COR-L47 (cell line): Measurements from ENCODE around the gene GOLIM4.
"Not testable (repeated sequence)": the region's sequence is repeated elsewhere in the genome, so short reads cannot be mapped to it uniquely, and the experiment has no call there.

Source experiments
- DNase-seq: peaks from one replicate; lab custom pipeline; 2025; lab: John Stamatoyannopoulos, UW

Gene GOLIM4

GRCh38 chr3:168047936-168048335 lies 47.8 kb downstream of the GOLIM4 start:
- no peak for DNase-seq

GRCh38 chr3:168047190-168047795 lies 48.4 kb downstream of the GOLIM4 start:
- DNase-seq = peak; percentile 87

GRCh38 chr3:168044049-168044448 lies 51.7 kb downstream of the GOLIM4 start:
- no peak for DNase-seq

- DNase-seq = peak; percentile 76
Observed at GRCh38 chr3:168040607-168041208, 55.0 kb downstream of the GOLIM4 start.

GRCh38 chr3:168037020-168037419 lies 58.7 kb downstream of the GOLIM4 start:
- no peak for DNase-seq

GRCh38 chr3:168036619-168037018 lies 59.1 kb downstream of the GOLIM4 start:
- no peak for DNase-seq

GRCh38 chr3:168034152-168034928 lies 61.4 kb downstream of the GOLIM4 start:
- DNase-seq = no peak

- DNase-seq = no peak
Observed at GRCh38 chr3:168030577-168030976, 65.1 kb downstream of the GOLIM4 start.

- DNase-seq = no peak
Observed at GRCh38 chr3:168029705-168030104, 66.0 kb downstream of the GOLIM4 start.

- DNase-seq = no peak
Observed at GRCh38 chr3:168028086-168028485, 67.6 kb downstream of the GOLIM4 start.

- no peak for DNase-seq
Observed at GRCh38 chr3:168026764-168027163, 69.0 kb downstream of the GOLIM4 start.

GRCh38 chr3:168025076-168025475 lies 70.6 kb downstream of the GOLIM4 start:
- DNase-seq = no peak

- no peak for DNase-seq
Observed at GRCh38 chr3:168024537-168024941, 71.2 kb downstream of the GOLIM4 start.

- no peak for DNase-seq
Observed at GRCh38 chr3:168021737-168022450, 73.8 kb downstream of the GOLIM4 start.

- DNase-seq = not testable (repeated sequence)
Observed at GRCh38 chr3:168011280-168011679, 84.4 kb downstream of the GOLIM4 start.

GRCh38 chr3:168006584-168006983 lies 89.1 kb downstream of the GOLIM4 start:
- no peak for DNase-seq

- DNase-seq = peak; percentile 76
Observed at GRCh38 chr3:168003911-168004310, 91.8 kb downstream of the GOLIM4 start.

GRCh38 chr3:168002786-168003368 lies 92.8 kb downstream of the GOLIM4 start:
- DNase-seq = peak; percentile 85

GRCh38 chr3:168001244-168001643 lies 94.5 kb downstream of the GOLIM4 start:
- no peak for DNase-seq

- no peak for DNase-seq
Observed at GRCh38 chr3:167998253-167998652, 97.5 kb downstream of the GOLIM4 start.

GRCh38 chr3:167996514-167996913 lies 99.2 kb downstream of the GOLIM4 start:
- DNase-seq = no peak

GRCh38 chr3:167992381-167992780 lies 103.3 kb downstream of the GOLIM4 start:
- no peak for DNase-seq
